K562 (cell line): ENCODE measurements around the gene IGSF21. TPM values are rescaled to one million over a fixed set of nuclear protein-coding genes. Genes with fewer than 3 reads are reported as not detected.

ENCODE experiments used
- CREB1 ChIP-seq, 2 experiments: sonication (generic) in 1 of 2; formaldehyde crosslinking in 1 of 2; IDR thresholded peaks; 2 replicates each; pipeline versions ENCODE4 v1.6.1 to v1.8.0; 2012 to 2022; ENCODE audit warnings: inconsistent platforms in 1 of 2, mild to moderate bottlenecking in 1 of 2, missing genetic modification reagents in 1 of 2, moderate library complexity in 1 of 2
- FOXJ2 ChIP-seq: fragments of 200-800 bp; sonication (Bioruptor generic); IDR thresholded peaks from 2 replicates; pipeline ENCODE4 v1.6.1; 2016; ENCODE audit warnings: missing genetic modification characterization, missing compliant biosample characterization
- FOXK1 ChIP-seq: sonication (generic); formaldehyde crosslinking; IDR thresholded peaks from 2 replicates; pipeline ENCODE4 v1.8.0; 2022; ENCODE audit warnings: missing genetic modification reagents, mild to moderate bottlenecking, borderline replicate concordance
- NONO ChIP-seq, 2 experiments: fragments of 200-400 bp in 1 of 2; fragments of 450-650 bp in 1 of 2; formaldehyde crosslinking in 1 of 2; IDR thresholded peaks; 2 replicates each; pipeline ENCODE4 v1.6.1; 2017; ENCODE audit warnings: low read depth in 2 of 2, mild to moderate bottlenecking in 2 of 2, moderate library complexity in 2 of 2, low read length in 1 of 2
- NR1H2 ChIP-seq: sonication (generic); formaldehyde crosslinking; IDR thresholded peaks from 2 replicates; pipeline ENCODE4 v1.4.0; 2020; ENCODE audit warnings: mild to moderate bottlenecking, missing genetic modification reagents
- POLR3G ChIP-seq: IDR thresholded peaks from 2 replicates; pipeline ENCODE4 v1.6.1; 2011; ENCODE audit not compliant: insufficient read length, insufficient replicate concordance; ENCODE audit errors: extremely low read depth
- TAF1 ChIP-seq: IDR thresholded peaks from 2 replicates; pipeline ENCODE4 v1.6.1; 2011; ENCODE audit warnings: mild to moderate bottlenecking, low read length, moderate library complexity; ENCODE audit not compliant: insufficient read depth, control insufficient read depth, severe bottlenecking; ENCODE audit errors: extremely low read depth
- ZBTB17 ChIP-seq: fragments of 450-650 bp; formaldehyde crosslinking; IDR thresholded peaks from 2 replicates; pipeline ENCODE4 v1.4.0; 2020; ENCODE audit warnings: mild to moderate bottlenecking
- ZKSCAN3 ChIP-seq: fragments of 250-450 bp; sonication (Bioruptor Pico); IDR thresholded peaks from 2 replicates; pipeline ENCODE4 v1.4.0; 2020
- ZNF551 ChIP-seq: fragments of 250-450 bp; sonication (Bioruptor Pico); IDR thresholded peaks from 2 replicates; pipeline ENCODE4 v1.5.0; 2021; ENCODE audit warnings: mild to moderate bottlenecking, moderate library complexity
- ZNF696 ChIP-seq: fragments of 250-450 bp; sonication (Bioruptor Pico); conservative IDR thresholded peaks from 2 replicates; pipeline ENCODE4 v1.4.0; 2020; ENCODE audit warnings: mild to moderate bottlenecking, moderate library complexity
- ZNF76 ChIP-seq: fragments of 250-450 bp; sonication (Bioruptor Pico); IDR thresholded peaks from 2 replicates; pipeline ENCODE4 v1.4.0; 2020; ENCODE audit warnings: mild to moderate bottlenecking, moderate library complexity, borderline replicate concordance
- ZNF830 ChIP-seq: fragments of 250-450 bp; sonication (Bioruptor Pico); IDR thresholded peaks from 2 replicates; pipeline ENCODE4 v1.5.0; 2021; ENCODE audit warnings: mild to moderate bottlenecking
- polyA plus RNA-seq, 8 experiments: library from polyadenylated mRNA; depleted of rRNA in 4 of 8; stranded (reverse) in 5 of 8; unstranded in 3 of 8; fragments of >200 nt; fragmentation: Nextera tagmentation in 2 of 8; fragmentation: Illumina TruSeq in 1 of 8; extraction: Ambion mirVana in 2 of 8; extraction: Trizol in 1 of 8; gene quantifications; 2 replicates each; pipeline versions ENCODE4 v1.2.1 to v1.2.3, GENCODE V29; 2011 to 2014; ENCODE audit warnings: inconsistent platforms in 1 of 8, missing spikeins in 1 of 8
- total RNA-seq, 7 experiments: library from RNA; depleted of rRNA in 6 of 7; stranded (reverse); fragments of >200 nt in 6 of 7; fragmentation: Illumina TruSeq in 2 of 7; extraction: Trizol in 2 of 7; gene quantifications; 2 replicates each; pipeline versions ENCODE4 v1.2.1 to v1.2.3, GENCODE V29; 2011 to 2021; ENCODE audit warnings: low replicate concordance in 1 of 7
- TF ChIP-seq, protein P1 (sequence below): fragments of 250-450 bp; sonication (Bioruptor Pico); IDR thresholded peaks from 2 replicates; pipeline ENCODE4 v1.4.0; 2020; ENCODE audit warnings: mild to moderate bottlenecking, moderate library complexity, borderline replicate concordance
- TF ChIP-seq, protein P2 (sequence below): fragments of 250-450 bp; sonication (Bioruptor Pico); IDR thresholded peaks from 2 replicates; pipeline ENCODE4 v1.5.0; 2022; ENCODE audit warnings: mild to moderate bottlenecking
- TF ChIP-seq, protein P3 (sequence below): conservative IDR thresholded peaks from 2 replicates; pipeline ENCODE4 v1.6.1; 2011; ENCODE audit warnings: low read depth, mild to moderate bottlenecking, low read length; ENCODE audit not compliant: control insufficient read depth
- TF ChIP-seq, protein P4 (sequence below): sonication (generic); formaldehyde crosslinking; IDR thresholded peaks from 2 replicates; pipeline ENCODE4 v1.8.0; 2022; ENCODE audit warnings: mild to moderate bottlenecking, missing genetic modification reagents, borderline replicate concordance
- TF ChIP-seq, protein P5 (sequence below): fragments of 450-650 bp; conservative IDR thresholded peaks from 2 replicates; pipeline ENCODE4 v1.6.1; 2016; ENCODE audit warnings: missing genetic modification characterization, low read depth, mild to moderate bottlenecking, missing compliant biosample characterization, moderate library complexity

Gene IGSF21
- total and polyA plus RNA-seq, 9 of the 15 experiments (the other 6 are each of a cell fraction or from before 2014, with no cell fraction given): not detected

DNA sequence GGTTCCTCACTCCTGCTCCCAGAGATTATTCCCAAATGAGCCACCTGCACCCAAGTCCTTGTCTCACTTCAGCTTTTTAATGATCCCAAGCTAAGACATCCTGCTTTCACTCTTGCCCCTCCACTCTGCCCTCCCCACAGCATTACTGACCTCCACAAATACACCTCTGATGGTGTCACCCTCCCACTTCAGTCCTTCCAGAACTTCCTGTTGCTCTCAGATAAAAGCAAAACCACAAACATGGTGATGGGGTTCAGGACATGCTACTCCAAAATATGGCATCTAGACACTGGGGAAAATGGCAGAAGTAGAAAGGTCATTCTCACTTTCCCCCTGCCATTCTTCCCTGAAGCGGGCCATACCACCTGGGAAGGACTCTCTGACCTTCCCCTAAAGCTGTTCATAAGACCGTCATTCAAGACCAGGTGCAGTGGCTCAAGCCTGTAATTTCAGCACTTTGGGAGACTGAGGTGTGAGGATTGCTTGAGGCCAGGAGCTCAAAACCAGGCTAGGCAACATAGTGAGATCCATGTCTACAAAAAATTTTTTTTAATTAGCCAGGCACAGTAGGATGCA is 307.4 kb downstream of the IGSF21 start (continued):
- TF ChIP-seq, protein P1, sequence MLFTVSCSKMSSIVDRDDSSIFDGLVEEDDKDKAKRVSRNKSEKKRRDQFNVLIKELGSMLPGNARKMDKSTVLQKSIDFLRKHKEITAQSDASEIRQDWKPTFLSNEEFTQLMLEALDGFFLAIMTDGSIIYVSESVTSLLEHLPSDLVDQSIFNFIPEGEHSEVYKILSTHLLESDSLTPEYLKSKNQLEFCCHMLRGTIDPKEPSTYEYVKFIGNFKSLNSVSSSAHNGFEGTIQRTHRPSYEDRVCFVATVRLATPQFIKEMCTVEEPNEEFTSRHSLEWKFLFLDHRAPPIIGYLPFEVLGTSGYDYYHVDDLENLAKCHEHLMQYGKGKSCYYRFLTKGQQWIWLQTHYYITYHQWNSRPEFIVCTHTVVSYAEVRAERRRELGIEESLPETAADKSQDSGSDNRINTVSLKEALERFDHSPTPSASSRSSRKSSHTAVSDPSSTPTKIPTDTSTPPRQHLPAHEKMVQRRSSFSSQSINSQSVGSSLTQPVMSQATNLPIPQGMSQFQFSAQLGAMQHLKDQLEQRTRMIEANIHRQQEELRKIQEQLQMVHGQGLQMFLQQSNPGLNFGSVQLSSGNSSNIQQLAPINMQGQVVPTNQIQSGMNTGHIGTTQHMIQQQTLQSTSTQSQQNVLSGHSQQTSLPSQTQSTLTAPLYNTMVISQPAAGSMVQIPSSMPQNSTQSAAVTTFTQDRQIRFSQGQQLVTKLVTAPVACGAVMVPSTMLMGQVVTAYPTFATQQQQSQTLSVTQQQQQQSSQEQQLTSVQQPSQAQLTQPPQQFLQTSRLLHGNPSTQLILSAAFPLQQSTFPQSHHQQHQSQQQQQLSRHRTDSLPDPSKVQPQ (CRISPR knock-in tag): no peak
- TF ChIP-seq CREB1 (IDR thresholded peaks at IDR 0.05): no peak
- no peak for TF ChIP-seq CREB1 (CRISPR knock-in tag; IDR thresholded peaks at IDR 0.05)
- no peak for TF ChIP-seq ZNF551
- TF ChIP-seq ZNF830 (CRISPR knock-in tag): no peak
- TF ChIP-seq, protein P2, sequence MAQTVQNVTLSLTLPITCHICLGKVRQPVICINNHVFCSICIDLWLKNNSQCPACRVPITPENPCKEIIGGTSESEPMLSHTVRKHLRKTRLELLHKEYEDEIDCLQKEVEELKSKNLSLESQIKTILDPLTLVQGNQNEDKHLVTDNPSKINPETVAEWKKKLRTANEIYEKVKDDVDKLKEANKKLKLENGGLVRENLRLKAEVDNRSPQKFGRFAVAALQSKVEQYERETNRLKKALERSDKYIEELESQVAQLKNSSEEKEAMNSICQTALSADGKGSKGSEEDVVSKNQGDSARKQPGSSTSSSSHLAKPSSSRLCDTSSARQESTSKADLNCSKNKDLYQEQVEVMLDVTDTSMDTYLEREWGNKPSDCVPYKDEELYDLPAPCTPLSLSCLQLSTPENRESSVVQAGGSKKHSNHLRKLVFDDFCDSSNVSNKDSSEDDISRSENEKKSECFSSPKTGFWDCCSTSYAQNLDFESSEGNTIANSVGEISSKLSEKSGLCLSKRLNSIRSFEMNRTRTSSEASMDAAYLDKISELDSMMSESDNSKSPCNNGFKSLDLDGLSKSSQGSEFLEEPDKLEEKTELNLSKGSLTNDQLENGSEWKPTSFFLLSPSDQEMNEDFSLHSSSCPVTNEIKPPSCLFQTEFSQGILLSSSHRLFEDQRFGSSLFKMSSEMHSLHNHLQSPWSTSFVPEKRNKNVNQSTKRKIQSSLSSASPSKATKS (CRISPR knock-in tag): no peak
- no peak for TF ChIP-seq ZNF696 (CRISPR knock-in tag)
- no peak for TF ChIP-seq NR1H2 (CRISPR knock-in tag)
- no peak for TF ChIP-seq NONO (IDR thresholded peaks at IDR 0.05; ENCODE audit: low read depth in 2 of 2, low read length in 1 of 2)
- no peak for TF ChIP-seq FOXJ2 (tag)
- no peak for TF ChIP-seq POLR3G
- TF ChIP-seq, protein P3, sequence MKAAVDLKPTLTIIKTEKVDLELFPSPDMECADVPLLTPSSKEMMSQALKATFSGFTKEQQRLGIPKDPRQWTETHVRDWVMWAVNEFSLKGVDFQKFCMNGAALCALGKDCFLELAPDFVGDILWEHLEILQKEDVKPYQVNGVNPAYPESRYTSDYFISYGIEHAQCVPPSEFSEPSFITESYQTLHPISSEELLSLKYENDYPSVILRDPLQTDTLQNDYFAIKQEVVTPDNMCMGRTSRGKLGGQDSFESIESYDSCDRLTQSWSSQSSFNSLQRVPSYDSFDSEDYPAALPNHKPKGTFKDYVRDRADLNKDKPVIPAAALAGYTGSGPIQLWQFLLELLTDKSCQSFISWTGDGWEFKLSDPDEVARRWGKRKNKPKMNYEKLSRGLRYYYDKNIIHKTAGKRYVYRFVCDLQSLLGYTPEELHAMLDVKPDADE: no peak
- no peak for TF ChIP-seq ZKSCAN3
- TF ChIP-seq ZBTB17 (CRISPR knock-in tag): no peak
- TF ChIP-seq, protein P4, sequence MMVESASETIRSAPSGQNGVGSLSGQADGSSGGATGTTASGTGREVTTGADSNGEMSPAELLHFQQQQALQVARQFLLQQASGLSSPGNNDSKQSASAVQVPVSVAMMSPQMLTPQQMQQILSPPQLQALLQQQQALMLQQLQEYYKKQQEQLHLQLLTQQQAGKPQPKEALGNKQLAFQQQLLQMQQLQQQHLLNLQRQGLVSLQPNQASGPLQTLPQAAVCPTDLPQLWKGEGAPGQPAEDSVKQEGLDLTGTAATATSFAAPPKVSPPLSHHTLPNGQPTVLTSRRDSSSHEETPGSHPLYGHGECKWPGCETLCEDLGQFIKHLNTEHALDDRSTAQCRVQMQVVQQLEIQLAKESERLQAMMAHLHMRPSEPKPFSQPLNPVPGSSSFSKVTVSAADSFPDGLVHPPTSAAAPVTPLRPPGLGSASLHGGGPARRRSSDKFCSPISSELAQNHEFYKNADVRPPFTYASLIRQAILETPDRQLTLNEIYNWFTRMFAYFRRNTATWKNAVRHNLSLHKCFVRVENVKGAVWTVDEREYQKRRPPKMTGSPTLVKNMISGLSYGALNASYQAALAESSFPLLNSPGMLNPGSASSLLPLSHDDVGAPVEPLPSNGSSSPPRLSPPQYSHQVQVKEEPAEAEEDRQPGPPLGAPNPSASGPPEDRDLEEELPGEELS (CRISPR knock-in tag): no peak
- TF ChIP-seq, protein P5, sequence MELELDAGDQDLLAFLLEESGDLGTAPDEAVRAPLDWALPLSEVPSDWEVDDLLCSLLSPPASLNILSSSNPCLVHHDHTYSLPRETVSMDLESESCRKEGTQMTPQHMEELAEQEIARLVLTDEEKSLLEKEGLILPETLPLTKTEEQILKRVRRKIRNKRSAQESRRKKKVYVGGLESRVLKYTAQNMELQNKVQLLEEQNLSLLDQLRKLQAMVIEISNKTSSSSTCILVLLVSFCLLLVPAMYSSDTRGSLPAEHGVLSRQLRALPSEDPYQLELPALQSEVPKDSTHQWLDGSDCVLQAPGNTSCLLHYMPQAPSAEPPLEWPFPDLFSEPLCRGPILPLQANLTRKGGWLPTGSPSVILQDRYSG (tag): no peak; the same call in none of the 2 replicates
- no peak for TF ChIP-seq FOXK1 (CRISPR knock-in tag)
- no peak for TF ChIP-seq TAF1
- TF ChIP-seq ZNF76: no peak
